AG20443 (cell line): Measurements from ENCODE around the gene CNTN4.

Source experiments
- DNase-seq: peaks from one replicate; pipeline ENCODE4 v3.0.0; 2012; ENCODE audit warnings: low spot score, mixed read lengths

CNTN4 gene

DNA sequence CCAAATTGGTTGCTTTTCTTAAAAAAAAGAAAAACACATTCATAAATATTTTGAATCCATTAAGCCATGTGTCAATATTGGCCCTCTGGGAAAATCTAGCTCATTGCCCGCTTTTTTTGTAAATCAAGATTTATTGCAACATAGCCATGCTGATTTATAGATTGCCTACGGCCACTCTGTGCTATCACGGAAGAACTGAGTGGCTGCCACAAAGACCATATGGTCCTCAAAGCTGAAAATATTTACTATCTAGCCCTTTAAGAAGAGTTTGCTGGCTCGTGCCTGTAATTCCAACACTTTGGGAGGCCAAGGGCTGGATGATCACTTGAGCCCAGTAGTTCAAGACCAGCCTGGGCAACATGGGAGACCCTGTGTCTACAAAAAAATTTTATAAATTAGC lies 965.6 kb downstream of the CNTN4 start:
- DNase-seq = no peak

GRCh38 chr3:3065876-3066275 lies 967.2 kb downstream of the CNTN4 start:
- no peak for DNase-seq

- DNase-seq = no peak
Observed at GRCh38 chr3:3066378-3066777, 967.7 kb downstream of the CNTN4 start.

GRCh38 chr3:3066910-3067309 lies 968.2 kb downstream of the CNTN4 start:
- no peak for DNase-seq

DNA sequence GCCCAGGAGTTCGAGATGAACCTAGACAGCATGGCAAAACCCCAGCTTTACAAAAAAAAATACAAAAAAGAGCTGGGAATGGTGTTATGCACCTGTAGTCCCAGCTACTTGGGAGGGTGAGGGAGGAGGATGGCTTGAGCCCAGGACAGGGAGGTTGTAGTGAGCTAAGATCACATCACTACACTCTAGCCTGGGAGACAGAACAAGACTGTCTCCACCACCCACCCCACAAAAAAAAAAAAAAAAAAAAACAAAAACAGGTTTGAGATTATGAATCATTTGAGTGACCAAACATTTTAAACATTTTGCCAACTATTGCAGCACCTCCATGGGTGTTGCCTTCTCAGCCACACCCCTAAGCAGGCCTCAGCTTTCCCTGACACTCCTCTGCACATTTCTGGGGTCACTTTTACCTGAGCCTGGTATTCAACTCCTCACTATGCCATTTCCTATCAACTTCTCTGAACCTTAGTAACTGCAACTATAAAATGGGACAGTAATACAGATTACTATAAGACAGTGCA lies 969.8 kb downstream of the CNTN4 start:
- no peak for DNase-seq

DNA sequence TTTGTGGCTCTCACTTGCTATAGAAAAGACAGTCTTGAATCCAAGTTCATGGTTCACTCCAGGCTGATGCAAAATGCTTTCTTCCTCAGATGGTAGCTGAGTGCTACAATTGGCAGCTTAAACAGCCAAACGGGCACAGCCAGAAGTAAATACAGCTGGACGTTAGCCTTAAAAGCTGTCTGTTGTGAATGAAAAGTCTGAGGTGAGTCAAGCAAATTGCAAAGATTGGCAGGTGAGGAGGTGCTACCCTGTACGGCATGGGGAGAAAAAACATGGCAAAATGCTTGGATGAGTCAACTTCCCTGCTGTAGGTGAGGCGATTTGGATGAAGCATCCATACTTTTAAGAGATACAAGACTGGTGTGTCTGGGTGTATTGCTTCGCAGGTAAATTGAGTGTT lies 971.1 kb downstream of the CNTN4 start:
- DNase-seq = no peak

DNA sequence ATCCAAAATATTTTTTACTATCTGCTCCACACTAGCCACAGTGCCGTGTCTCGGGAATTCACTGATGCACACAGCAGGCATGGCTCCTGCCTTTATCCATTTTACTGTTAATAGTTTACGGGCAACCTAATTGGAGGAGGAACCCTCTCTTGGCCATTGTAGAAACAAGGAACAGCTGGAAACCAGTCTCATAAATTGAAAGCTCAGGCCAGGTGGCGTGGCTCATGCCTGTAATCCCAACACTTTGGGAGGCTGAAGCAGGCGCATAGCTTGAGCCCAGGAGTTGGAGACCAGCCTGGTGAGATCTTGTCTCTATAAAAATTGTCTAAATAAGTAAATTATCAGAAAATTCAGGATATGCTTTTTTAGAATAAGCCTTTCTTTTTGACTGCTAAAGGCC lies 972.5 kb downstream of the CNTN4 start:
- DNase-seq = no peak

DNA sequence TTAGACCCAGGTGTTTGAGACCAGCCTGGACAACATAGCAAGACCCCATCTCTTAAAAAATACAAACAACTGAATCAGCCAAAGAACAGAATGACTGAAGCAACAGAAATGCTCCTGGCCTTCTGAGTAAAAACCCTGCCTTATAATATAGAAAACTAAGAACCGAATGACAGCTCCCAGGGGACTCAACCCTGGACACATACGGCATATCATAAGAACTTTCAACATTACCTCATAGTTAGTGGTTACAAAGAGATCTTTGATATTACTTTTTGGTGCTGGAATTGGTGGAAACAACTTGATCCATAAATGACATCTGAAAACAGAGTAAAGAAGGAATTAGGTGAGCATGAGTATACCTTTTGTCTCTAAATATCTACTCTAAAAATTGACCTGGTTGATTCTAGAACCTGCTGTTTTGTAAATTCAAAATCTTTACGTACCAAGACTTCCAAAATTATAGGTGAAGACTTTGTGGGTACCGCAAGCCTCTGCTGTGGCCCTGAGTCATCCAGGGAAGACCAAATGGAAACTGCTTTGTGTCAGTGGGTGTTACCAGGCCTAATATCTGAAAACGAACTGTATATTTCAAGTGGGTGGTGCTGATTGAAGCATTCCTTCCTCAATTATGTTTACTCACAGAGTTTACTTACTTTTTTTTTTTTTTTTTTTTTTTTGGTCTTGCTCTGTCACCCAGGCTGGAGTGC lies 976.0 kb downstream of the CNTN4 start:
- no peak for DNase-seq

GRCh38 chr3:3080309-3080708 lies 981.6 kb downstream of the CNTN4 start:
- no peak for DNase-seq

DNA sequence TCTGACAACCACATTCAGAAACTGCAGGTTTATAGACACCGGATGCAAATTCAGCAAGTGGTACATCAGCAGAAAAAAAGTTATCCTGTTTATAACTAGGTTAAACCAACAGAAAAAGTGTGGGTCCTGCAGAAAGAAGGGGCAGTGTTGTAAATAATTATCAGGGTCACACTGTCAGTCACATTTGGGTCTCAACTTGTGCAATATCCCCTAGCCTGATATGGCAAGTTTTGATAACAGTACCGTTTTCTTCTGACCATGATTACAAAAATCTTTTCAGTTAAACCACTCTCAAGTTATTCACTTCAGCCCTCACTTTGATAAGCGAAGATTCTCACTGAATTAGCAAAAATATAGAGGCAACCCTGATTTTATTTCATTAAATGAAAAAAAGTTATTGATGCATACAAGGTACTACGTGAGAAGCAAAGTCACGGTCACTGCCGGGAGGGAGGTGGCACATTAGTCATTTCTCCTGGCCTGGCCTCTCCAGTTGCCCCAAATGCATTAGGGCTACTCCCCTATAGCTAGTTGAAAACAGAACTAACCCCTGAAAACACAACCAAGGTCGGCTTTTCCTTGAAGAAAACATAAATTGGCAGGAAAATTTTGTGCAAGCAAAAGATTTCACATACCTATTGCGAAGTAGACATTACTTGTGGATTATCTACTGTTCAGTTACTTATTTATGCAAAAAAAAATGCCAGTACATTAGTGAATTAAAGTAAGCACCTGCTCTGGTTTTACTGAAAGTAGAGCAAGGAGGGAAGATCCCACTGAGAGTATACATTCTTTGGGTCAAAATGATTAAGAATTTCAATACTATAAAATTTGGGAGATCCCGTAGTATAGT lies 982.9 kb downstream of the CNTN4 start:
- no peak for DNase-seq

DNA sequence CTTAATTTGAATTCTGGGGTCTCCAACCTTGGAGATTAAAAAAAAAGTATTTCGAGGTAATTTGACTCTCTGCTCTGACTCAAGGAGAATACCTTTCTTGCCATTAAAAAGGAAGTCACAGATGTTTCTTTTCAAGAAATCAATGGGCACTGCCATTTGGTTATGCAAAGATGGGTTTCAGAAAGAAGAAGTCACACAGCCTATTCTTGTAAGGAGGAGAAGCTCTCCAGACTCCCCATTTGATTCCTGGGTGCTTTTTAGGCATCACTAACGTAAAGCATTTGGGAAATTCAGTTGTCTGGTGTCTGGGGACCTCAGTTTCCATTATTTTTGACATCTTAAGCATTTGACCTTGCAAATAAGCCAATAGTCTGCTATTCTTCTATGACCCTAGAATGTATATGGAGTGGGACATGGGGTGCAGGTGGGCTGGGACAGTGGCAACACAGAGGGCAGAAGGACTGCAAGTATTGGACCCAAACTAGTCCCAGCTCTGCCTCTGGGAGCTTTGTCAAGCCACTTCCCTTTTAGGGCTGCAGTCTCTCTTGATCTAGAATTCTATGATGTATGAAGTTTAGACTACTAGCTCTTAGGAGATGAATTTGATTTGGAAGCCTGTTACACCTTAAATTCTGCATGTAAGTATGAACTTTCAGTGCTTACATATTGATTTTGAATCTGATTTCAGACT lies 983.7 kb downstream of the CNTN4 start:
- DNase-seq = no peak

DNA sequence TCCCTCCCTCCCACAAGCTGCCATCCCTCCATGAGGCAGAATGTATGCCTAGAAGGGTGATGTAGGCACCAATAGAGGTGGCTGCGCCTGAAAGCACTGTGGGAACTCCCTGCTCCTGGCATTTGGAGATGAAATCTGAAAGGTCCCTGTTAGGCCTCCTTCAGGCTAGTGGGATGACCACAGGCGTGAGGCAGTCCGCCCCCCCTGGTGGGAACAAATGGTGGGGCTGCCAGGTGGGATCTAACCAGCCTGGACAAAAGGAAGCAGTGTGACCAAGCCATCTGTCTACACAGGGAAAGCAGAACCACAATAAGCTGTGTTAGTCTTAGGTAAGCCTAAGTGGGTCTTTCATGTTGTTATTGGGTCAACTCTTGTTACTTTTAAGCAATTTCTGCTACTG lies 986.2 kb downstream of the CNTN4 start:
- DNase-seq = no peak

DNA sequence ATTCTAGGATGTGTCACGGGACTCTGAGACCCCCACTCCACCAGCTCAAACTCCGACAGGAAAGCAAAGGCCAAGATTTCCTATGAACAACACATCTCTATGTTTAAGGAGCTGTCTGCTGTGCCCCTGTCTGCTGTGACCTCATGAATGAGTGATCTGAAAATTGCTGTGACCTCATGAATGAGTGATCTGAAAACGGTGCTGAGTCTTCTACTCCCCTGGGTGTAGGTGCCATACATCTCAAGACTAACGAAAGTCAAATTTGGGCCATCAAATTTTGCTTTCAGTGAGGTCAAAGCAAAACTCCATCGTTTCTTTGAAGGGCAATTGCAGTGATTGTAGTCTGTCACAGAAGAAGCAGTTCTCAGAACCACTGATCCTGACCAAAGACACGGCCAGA lies 987.1 kb downstream of the CNTN4 start:
- no peak for DNase-seq

DNA sequence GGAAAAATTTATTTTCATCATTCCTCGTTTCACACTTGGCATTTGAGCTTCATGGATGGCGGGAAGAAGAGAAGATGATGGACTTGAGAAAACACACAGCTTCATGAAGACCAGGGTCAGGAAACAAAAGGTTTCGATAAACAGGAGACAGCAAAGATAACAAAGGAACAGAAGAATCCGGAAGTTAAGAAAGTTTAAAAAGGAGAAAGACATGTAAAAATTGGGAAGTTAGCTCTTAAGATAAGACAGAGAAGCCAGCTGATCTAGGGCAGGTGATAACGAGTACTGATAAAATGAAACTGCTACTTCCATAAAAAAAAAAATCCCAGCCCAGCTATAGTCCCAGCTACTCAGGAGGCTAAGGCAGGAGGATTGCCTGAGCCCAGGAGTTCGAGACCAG lies 987.6 kb downstream of the CNTN4 start:
- no peak for DNase-seq

- no peak for DNase-seq
Observed at GRCh38 chr3:3087279-3087678, 988.6 kb downstream of the CNTN4 start.

DNA sequence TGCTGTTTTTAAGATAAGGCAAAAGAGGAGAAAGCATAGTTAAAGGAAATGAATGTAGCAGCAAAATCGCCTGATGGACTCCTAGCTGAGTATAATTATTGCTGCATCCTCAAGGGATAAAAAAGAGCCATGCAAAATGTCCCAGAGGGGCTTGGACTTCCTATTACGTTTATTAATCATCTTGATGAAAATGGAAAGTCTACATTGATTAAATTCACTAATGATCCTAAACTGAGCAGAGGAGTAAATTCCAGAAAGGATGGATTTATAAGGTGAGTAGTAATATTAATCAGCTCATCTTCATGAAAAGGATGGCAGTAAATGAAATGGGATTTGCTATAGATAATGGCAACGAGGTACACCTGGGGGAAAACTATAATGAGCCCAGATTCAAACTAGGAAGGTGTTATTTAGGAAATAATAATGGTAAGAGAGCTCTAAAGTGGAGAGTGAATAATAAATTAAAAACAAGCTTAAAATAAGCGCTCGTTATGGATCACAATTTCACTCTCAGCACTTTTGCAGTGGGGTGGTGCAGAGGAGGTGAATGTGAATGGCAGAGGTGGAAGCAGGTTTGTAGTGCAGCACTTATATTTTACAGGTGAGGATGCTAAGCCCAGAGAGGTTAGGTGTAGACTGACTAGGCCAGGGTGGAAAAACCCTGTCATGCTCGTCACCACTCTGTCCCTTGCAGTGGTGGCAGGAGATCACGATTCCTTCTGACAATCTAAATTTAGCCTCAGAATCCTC lies 989.2 kb downstream of the CNTN4 start:
- DNase-seq = no peak

- DNase-seq = no peak
Observed at GRCh38 chr3:3089017-3089416, 990.4 kb downstream of the CNTN4 start.

DNA sequence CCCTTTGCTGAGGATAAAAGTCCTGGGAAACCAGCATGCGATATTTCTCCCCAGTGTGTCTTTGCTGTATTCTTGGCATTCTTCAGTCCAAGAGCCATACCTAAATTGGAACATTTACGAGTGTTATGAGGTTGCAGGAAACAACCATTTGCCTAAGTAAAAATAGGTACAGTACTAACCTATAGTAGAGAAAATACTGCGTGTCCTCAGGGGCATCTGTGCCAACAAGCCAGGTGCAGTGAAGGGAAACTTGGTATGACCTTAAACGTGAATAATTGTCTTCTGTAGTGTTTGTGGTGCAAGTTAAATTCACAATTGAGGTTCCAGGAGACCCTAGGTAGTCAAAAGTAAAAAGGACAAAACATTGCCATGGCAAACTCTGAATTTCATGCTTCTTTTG lies 999.3 kb downstream of the CNTN4 start:
- no peak for DNase-seq

GRCh38 chr3:3101660-3102458 lies 1003.2 kb downstream of the CNTN4 start:
- DNase-seq = no peak

GRCh38 chr3:3102751-3103150 lies 1004.1 kb downstream of the CNTN4 start:
- no peak for DNase-seq

- no peak for DNase-seq
Observed at GRCh38 chr3:3105246-3105645, 1006.6 kb downstream of the CNTN4 start.
